ENCODE results near the gene BAG3.

DNA sequence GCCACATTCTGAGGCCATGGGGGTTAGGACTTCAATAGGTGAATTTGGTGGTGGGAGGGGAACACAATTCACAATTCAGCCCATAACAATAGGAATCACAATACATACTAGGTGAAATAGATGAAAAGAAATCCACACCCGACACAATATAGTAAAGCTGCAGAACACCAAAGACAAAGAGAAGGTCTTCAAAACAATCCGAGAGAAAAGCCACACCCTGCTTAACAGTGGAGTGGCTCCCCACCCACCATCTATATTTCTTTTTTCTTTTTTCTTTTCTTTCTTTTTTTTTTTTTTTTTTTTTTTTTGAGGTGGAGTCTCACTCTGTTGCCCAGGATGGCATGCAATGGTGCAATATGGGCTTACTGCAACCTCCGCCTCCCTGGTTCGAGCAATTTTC, 39.7 kb upstream of the BAG3 start:
- no peak for TF ChIP-seq FOSL1 (IDR thresholded peaks at IDR 0.05; ENCODE audit: low read depth)
- TF ChIP-seq, protein P1, sequence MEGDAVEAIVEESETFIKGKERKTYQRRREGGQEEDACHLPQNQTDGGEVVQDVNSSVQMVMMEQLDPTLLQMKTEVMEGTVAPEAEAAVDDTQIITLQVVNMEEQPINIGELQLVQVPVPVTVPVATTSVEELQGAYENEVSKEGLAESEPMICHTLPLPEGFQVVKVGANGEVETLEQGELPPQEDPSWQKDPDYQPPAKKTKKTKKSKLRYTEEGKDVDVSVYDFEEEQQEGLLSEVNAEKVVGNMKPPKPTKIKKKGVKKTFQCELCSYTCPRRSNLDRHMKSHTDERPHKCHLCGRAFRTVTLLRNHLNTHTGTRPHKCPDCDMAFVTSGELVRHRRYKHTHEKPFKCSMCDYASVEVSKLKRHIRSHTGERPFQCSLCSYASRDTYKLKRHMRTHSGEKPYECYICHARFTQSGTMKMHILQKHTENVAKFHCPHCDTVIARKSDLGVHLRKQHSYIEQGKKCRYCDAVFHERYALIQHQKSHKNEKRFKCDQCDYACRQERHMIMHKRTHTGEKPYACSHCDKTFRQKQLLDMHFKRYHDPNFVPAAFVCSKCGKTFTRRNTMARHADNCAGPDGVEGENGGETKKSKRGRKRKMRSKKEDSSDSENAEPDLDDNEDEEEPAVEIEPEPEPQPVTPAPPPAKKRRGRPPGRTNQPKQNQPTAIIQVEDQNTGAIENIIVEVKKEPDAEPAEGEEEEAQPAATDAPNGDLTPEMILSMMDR (IDR thresholded peaks at IDR 0.05 in 2 of 3, conservative IDR thresholded peaks at IDR 0.05 in 1 of 3; ENCODE audit: borderline replicate concordance in 1 of 3, insufficient read depth in 1 of 3, low read depth in 2 of 3, low read length in 2 of 3): no peak
- TF ChIP-seq POLR2AphosphoS5 (IDR thresholded peaks at IDR 0.05; ENCODE audit: low read depth, low read length): no peak
- TF ChIP-seq, protein P2, sequence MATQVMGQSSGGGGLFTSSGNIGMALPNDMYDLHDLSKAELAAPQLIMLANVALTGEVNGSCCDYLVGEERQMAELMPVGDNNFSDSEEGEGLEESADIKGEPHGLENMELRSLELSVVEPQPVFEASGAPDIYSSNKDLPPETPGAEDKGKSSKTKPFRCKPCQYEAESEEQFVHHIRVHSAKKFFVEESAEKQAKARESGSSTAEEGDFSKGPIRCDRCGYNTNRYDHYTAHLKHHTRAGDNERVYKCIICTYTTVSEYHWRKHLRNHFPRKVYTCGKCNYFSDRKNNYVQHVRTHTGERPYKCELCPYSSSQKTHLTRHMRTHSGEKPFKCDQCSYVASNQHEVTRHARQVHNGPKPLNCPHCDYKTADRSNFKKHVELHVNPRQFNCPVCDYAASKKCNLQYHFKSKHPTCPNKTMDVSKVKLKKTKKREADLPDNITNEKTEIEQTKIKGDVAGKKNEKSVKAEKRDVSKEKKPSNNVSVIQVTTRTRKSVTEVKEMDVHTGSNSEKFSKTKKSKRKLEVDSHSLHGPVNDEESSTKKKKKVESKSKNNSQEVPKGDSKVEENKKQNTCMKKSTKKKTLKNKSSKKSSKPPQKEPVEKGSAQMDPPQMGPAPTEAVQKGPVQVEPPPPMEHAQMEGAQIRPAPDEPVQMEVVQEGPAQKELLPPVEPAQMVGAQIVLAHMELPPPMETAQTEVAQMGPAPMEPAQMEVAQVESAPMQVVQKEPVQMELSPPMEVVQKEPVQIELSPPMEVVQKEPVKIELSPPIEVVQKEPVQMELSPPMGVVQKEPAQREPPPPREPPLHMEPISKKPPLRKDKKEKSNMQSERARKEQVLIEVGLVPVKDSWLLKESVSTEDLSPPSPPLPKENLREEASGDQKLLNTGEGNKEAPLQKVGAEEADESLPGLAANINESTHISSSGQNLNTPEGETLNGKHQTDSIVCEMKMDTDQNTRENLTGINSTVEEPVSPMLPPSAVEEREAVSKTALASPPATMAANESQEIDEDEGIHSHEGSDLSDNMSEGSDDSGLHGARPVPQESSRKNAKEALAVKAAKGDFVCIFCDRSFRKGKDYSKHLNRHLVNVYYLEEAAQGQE (IDR thresholded peaks at IDR 0.05; ENCODE audit: low read depth): no peak
- TF ChIP-seq EZH2 (IDR thresholded peaks at IDR 0.05): no peak
- no peak for TF ChIP-seq JUND (IDR thresholded peaks at IDR 0.05)
- no peak for TF ChIP-seq ZNF274 (IDR thresholded peaks at IDR 0.05; ENCODE audit: low read depth, low read length)
- no peak for TF ChIP-seq SP1 (IDR thresholded peaks at IDR 0.05; ENCODE audit: low read depth)
